GM12891 (cell line): ENCODE measurements around the gene EIF2S2.

ENCODE experiments used
- POLR2A ChIP-seq: IDR thresholded peaks from 2 replicates; pipeline ENCODE4 v1.6.1; 2011; ENCODE audit warnings: low read depth, low read length, control low read depth
- TAF1 ChIP-seq: IDR thresholded peaks from 2 replicates; pipeline ENCODE4 v1.6.1; 2011; ENCODE audit warnings: low read depth, low read length, control low read depth

GRCh38 chr20:34061695-34062094 lies 50.3 kb downstream of the EIF2S2 start:
- TF ChIP-seq POLR2A (no peak), TAF1 (no peak)
